HepG2 (cell line): ENCODE data around the gene LAMC3. TPM values are rescaled to one million over a fixed set of nuclear protein-coding genes. Genes with fewer than 3 reads are reported as not detected.

ENCODE experiments used
- AGO1 ChIP-seq: fragments of 200-400 bp; formaldehyde crosslinking; IDR thresholded peaks from 2 replicates; pipeline ENCODE4 v1.6.1; 2017; ENCODE audit warnings: mild to moderate bottlenecking, low read depth, low read length, moderate library complexity; ENCODE audit not compliant: poor library complexity, severe bottlenecking
- CREB1 ChIP-seq, 2 experiments: fragments of 450-650 bp in 1 of 2; IDR thresholded peaks; 2 replicates each; pipeline ENCODE4 v1.6.1; 2016 to 2017; ENCODE audit warnings: control low read depth in 1 of 2, mild to moderate bottlenecking in 1 of 2, missing compliant biosample characterization in 1 of 2, missing genetic modification characterization in 1 of 2
- E2F2 ChIP-seq: sonication (generic); formaldehyde crosslinking; IDR thresholded peaks from 2 replicates; pipeline ENCODE4 v1.4.0; 2020; ENCODE audit warnings: missing genetic modification reagents, borderline replicate concordance
- HMG20A ChIP-seq: IDR thresholded peaks from 2 replicates; pipeline ENCODE4 v1.6.1; 2016; ENCODE audit warnings: borderline replicate concordance
- LRRFIP1 ChIP-seq: sonication (generic); formaldehyde crosslinking; conservative IDR thresholded peaks from 2 replicates; pipeline ENCODE4 v1.4.0; 2020; ENCODE audit warnings: missing genetic modification reagents
- PAF1 ChIP-seq: IDR thresholded peaks from 2 replicates; pipeline ENCODE4 v1.6.1; 2016; ENCODE audit warnings: missing genetic modification reagents, missing compliant biosample characterization
- SOX13 ChIP-seq, 3 experiments: fragments of 450-650 bp in 1 of 3; sonication (generic) in 1 of 3; formaldehyde crosslinking in 1 of 3; IDR thresholded peaks in 2 of 3; conservative IDR thresholded peaks in 1 of 3; 2 replicates each; pipeline versions ENCODE4 v1.5.0 to v1.6.1; 2016 to 2020; ENCODE audit warnings: antibody characterized with exemption in 1 of 3, mild to moderate bottlenecking in 1 of 3, missing compliant biosample characterization in 1 of 3, missing genetic modification reagents in 1 of 3, moderate library complexity in 1 of 3
- STAG1 ChIP-seq: sonication (generic); formaldehyde crosslinking; IDR thresholded peaks from 2 replicates; pipeline ENCODE4 v1.4.0; 2020; ENCODE audit warnings: missing genetic modification reagents
- TARDBP ChIP-seq: sonication (generic); formaldehyde crosslinking; IDR thresholded peaks from 2 replicates; pipeline ENCODE4 v1.8.0; 2022; ENCODE audit warnings: mild to moderate bottlenecking, missing genetic modification reagents
- TMF1 ChIP-seq: sonication (generic); formaldehyde crosslinking; IDR thresholded peaks from 2 replicates; pipeline ENCODE4 v1.8.1; 2022; ENCODE audit warnings: low read depth, missing genetic modification reagents
- ZBTB7B ChIP-seq: sonication (generic); formaldehyde crosslinking; IDR thresholded peaks from 2 replicates; pipeline ENCODE4 v1.4.0; 2020; ENCODE audit warnings: missing genetic modification reagents
- ZNF121 ChIP-seq: sonication (generic); formaldehyde crosslinking; IDR thresholded peaks from 2 replicates; pipeline ENCODE4 v1.5.0; 2020; ENCODE audit warnings: mild to moderate bottlenecking, missing genetic modification reagents
- ZNF17 ChIP-seq: sonication (generic); formaldehyde crosslinking; IDR thresholded peaks from 2 replicates; pipeline ENCODE4 v1.5.0; 2020; ENCODE audit warnings: mild to moderate bottlenecking, missing genetic modification reagents
- ZNF33B ChIP-seq: sonication (generic); formaldehyde crosslinking; IDR thresholded peaks from 2 replicates; pipeline ENCODE4 v1.5.1; 2020; ENCODE audit warnings: mild to moderate bottlenecking, missing genetic modification reagents
- ZNF460 ChIP-seq: sonication (generic); formaldehyde crosslinking; IDR thresholded peaks from 2 replicates; pipeline ENCODE4 v1.5.1; 2020; ENCODE audit warnings: missing genetic modification reagents, mild to moderate bottlenecking, borderline replicate concordance
- ZNF569 ChIP-seq: sonication (generic); formaldehyde crosslinking; IDR thresholded peaks from 2 replicates; pipeline ENCODE4 v1.5.0; 2020; ENCODE audit warnings: mild to moderate bottlenecking, missing genetic modification reagents, moderate library complexity, borderline replicate concordance
- ZNF619 ChIP-seq: sonication (generic); formaldehyde crosslinking; IDR thresholded peaks from 2 replicates; pipeline ENCODE4 v1.4.0; 2020; ENCODE audit warnings: mild to moderate bottlenecking, missing genetic modification reagents
- ZNF672 ChIP-seq: sonication (generic); formaldehyde crosslinking; IDR thresholded peaks from 2 replicates; pipeline ENCODE4 v1.8.1; 2022; ENCODE audit warnings: missing genetic modification reagents
- ZSCAN25 ChIP-seq: sonication (generic); formaldehyde crosslinking; IDR thresholded peaks from 2 replicates; pipeline ENCODE4 v1.8.0; 2022; ENCODE audit warnings: mild to moderate bottlenecking, missing genetic modification reagents
- polyA plus RNA-seq, 8 experiments: library from polyadenylated mRNA; depleted of rRNA in 3 of 8; stranded (reverse) in 7 of 8; unstranded in 1 of 8; fragments of >200 nt; fragmentation: Illumina TruSeq in 4 of 8; extraction: Trizol in 4 of 8; gene quantifications; 2 replicates each; pipeline versions ENCODE4 v1.2.1 to v1.2.3, GENCODE V29; 2011 to 2016; ENCODE audit warnings: low read depth in 4 of 8, missing spikeins in 1 of 8, mixed read lengths in 1 of 8; ENCODE audit not compliant: insufficient read depth in 1 of 8
- total RNA-seq, 5 experiments: library from RNA; depleted of rRNA; stranded (reverse); fragments of >200 nt; fragmentation: Illumina TruSeq; extraction: Trizol; gene quantifications; 2 replicates each; pipeline ENCODE4 v1.2.3, GENCODE V29; 2016; ENCODE audit warnings: low read depth in 1 of 5
- TF ChIP-seq, protein P1 (sequence below): sonication (generic); formaldehyde crosslinking; IDR thresholded peaks from 2 replicates; pipeline ENCODE4 v1.4.0; 2020; ENCODE audit warnings: missing genetic modification reagents, mild to moderate bottlenecking, borderline replicate concordance
- TF ChIP-seq, protein P2 (sequence below): sonication (generic); formaldehyde crosslinking; IDR thresholded peaks from 2 replicates; pipeline ENCODE4 v1.4.0; 2020; ENCODE audit warnings: low read depth, missing genetic modification reagents

The LAMC3 gene
- total and polyA plus RNA-seq, 2 of the 13 experiments (the other 11 are each of a cell fraction or from before 2014, with no cell fraction given), result 0.07 to 0.57 TPM

GRCh38 chr9:131122158-131122557 lies 113.2 kb downstream of the LAMC3 start (continued):
- TF ChIP-seq AGO1 (no peak), ZNF33B (CRISPR knock-in tag) (no peak), ZNF569 (no peak), E2F2 (CRISPR knock-in tag) (no peak), ZNF460 (CRISPR knock-in tag) (no peak), TARDBP (no peak), CREB1 (IDR thresholded peaks at IDR 0.05) (no peak), CREB1 (CRISPR knock-in tag; IDR thresholded peaks at IDR 0.05) (no peak), ZNF672 (CRISPR knock-in tag) (no peak), ZBTB7B (CRISPR knock-in tag) (0 out of 2 replicates have a peak, but pooled peaks have one; percentile 49), ZNF17 (no peak), STAG1 (CRISPR knock-in tag) (no peak), LRRFIP1 (CRISPR knock-in tag) (no peak), PAF1 (CRISPR knock-in tag) (no peak), TMF1 (CRISPR knock-in tag) (no peak), SOX13 (IDR thresholded peaks at IDR 0.05) (no peak), SOX13 (CRISPR knock-in tag; conservative IDR thresholded peaks at IDR 0.05 in 1 of 2, IDR thresholded peaks at IDR 0.05 in 1 of 2) (0 out of 4 replicates have a peak, but pooled peaks of 1 of the 2 experiments have one; percentile 22), ZNF121 (no peak), HMG20A (CRISPR knock-in tag) (no peak), ZNF619 (no peak), ZSCAN25 (CRISPR knock-in tag) (peak; percentile 46; the same call in 1 of the 2 replicates)
- TF ChIP-seq, protein P1, sequence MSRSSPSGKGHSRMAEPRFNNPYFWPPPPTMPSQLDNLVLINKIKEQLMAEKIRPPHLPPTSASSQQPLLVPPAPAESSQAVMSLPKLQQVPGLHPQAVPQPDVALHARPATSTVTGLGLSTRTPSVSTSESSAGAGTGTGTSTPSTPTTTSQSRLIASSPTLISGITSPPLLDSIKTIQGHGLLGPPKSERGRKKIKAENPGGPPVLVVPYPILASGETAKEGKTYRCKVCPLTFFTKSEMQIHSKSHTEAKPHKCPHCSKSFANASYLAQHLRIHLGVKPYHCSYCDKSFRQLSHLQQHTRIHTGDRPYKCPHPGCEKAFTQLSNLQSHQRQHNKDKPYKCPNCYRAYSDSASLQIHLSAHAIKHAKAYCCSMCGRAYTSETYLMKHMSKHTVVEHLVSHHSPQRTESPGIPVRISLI (CRISPR knock-in tag), result peak; percentile 85
- TF ChIP-seq, protein P2, sequence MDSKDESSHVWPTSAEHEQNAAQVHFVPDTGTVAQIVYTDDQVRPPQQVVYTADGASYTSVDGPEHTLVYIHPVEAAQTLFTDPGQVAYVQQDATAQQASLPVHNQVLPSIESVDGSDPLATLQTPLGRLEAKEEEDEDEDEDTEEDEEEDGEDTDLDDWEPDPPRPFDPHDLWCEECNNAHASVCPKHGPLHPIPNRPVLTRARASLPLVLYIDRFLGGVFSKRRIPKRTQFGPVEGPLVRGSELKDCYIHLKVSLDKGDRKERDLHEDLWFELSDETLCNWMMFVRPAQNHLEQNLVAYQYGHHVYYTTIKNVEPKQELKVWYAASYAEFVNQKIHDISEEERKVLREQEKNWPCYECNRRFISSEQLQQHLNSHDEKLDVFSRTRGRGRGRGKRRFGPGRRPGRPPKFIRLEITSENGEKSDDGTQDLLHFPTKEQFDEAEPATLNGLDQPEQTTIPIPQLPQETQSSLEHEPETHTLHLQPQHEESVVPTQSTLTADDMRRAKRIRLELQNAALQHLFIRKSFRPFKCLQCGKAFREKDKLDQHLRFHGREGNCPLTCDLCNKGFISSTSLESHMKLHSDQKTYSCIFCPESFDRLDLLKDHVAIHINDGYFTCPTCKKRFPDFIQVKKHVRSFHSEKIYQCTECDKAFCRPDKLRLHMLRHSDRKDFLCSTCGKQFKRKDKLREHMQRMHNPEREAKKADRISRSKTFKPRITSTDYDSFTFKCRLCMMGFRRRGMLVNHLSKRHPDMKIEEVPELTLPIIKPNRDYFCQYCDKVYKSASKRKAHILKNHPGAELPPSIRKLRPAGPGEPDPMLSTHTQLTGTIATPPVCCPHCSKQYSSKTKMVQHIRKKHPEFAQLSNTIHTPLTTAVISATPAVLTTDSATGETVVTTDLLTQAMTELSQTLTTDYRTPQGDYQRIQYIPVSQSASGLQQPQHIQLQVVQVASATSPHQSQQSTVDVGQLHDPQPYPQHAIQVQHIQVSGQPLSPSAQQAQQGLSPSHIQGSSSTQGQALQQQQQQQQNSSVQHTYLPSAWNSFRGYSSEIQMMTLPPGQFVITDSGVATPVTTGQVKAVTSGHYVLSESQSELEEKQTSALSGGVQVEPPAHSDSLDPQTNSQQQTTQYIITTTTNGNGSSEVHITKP (CRISPR knock-in tag), result peak; percentile 82
